Mesenchymal stem cell (in vitro differentiated cells and primary cell): ENCODE data around the gene RRP15.

Experiments used
- DNase-seq: peaks from one replicate; pipeline ENCODE4 v3.0.0-alpha.2; 2013
- H2AFZ ChIP-seq: one replicate; pipeline ENCODE4 v1.6.1; 2013; ENCODE audit warnings: low read depth, mild to moderate bottlenecking, control low read depth, inconsistent platforms, low read length, moderate library complexity
- H2AK5ac ChIP-seq: 2 replicates; pipeline ENCODE4 v1.6.1; 2013; ENCODE audit warnings: low read length, moderate library complexity, mild to moderate bottlenecking, inconsistent platforms; ENCODE audit not compliant: severe bottlenecking
- H2BK120ac ChIP-seq: one replicate; pipeline ENCODE4 v1.6.1; 2013; ENCODE audit warnings: low read depth, mild to moderate bottlenecking, inconsistent platforms, low read length, moderate library complexity
- H2BK12ac ChIP-seq, 2 experiments: one replicate each; pipeline ENCODE4 v1.6.1; 2013; ENCODE audit warnings: inconsistent platforms in 2 of 2, low read length in 2 of 2, mild to moderate bottlenecking in 2 of 2, moderate library complexity in 2 of 2, control low read depth in 1 of 2
- H2BK15ac ChIP-seq: one replicate; pipeline ENCODE4 v1.6.1; 2013; ENCODE audit warnings: mild to moderate bottlenecking, low read depth, inconsistent platforms; ENCODE audit not compliant: poor library complexity, severe bottlenecking
- H2BK5ac ChIP-seq: 2 replicates; pipeline ENCODE4 v1.6.1; 2013; ENCODE audit warnings: low read depth, mild to moderate bottlenecking, low read length, control low read depth, inconsistent platforms; ENCODE audit not compliant: poor library complexity, severe bottlenecking
- H3K14ac ChIP-seq, 2 experiments: one replicate each; pipeline ENCODE4 v1.6.1; 2013; ENCODE audit warnings: inconsistent platforms in 2 of 2, low read length in 2 of 2, control low read depth in 1 of 2, mild to moderate bottlenecking in 1 of 2, moderate library complexity in 1 of 2
- H3K18ac ChIP-seq, 2 experiments: one replicate each; pipeline ENCODE4 v1.6.1; 2013; ENCODE audit warnings: inconsistent platforms in 2 of 2, low read length in 2 of 2, control low read depth in 1 of 2, low read depth in 1 of 2, mild to moderate bottlenecking in 1 of 2
- H3K23ac ChIP-seq, 2 experiments: one replicate each; pipeline ENCODE4 v1.6.1; 2013; ENCODE audit warnings: inconsistent platforms in 2 of 2, low read length in 2 of 2, mild to moderate bottlenecking in 2 of 2, moderate library complexity in 2 of 2, control low read depth in 1 of 2
- H3K27ac ChIP-seq: 2 replicates; pipeline ENCODE4 v1.5.1; 2013; ENCODE audit warnings: mild to moderate bottlenecking, moderate library complexity, low read length, control low read depth, inconsistent platforms; ENCODE audit not compliant: poor library complexity, severe bottlenecking
- H3K27me3 ChIP-seq, 2 experiments: 2 replicates each; pipeline versions ENCODE4 v1.6.1 to v1.7.0; 2013; ENCODE audit warnings: low read length in 2 of 2, mild to moderate bottlenecking in 2 of 2, moderate library complexity in 2 of 2, control low read depth in 1 of 2, inconsistent platforms in 1 of 2; ENCODE audit not compliant: control insufficient read depth in 1 of 2, insufficient read depth in 1 of 2
- H3K36me3 ChIP-seq, 2 experiments: 2 replicates each; pipeline versions ENCODE4 v1.6.1 to v1.7.0; 2013; ENCODE audit warnings: low read length in 2 of 2, control low read depth in 1 of 2, inconsistent platforms in 1 of 2, low read depth in 1 of 2, mild to moderate bottlenecking in 1 of 2; ENCODE audit not compliant: insufficient read depth in 2 of 2, control insufficient read depth in 1 of 2
- H3K4ac ChIP-seq, 2 experiments: one replicate each; pipeline ENCODE4 v1.6.1; 2013; ENCODE audit warnings: inconsistent platforms in 2 of 2, low read length in 2 of 2, mild to moderate bottlenecking in 2 of 2, moderate library complexity in 2 of 2, control low read depth in 1 of 2, low read depth in 1 of 2
- H3K4me1 ChIP-seq: 2 replicates; pipeline ENCODE4 v1.6.1; 2013; ENCODE audit warnings: low read depth, low read length, control low read depth; ENCODE audit not compliant: control insufficient read depth, insufficient read depth
- H3K4me2 ChIP-seq: 2 replicates; pipeline ENCODE4 v1.6.1; 2013; ENCODE audit warnings: low read length, mild to moderate bottlenecking, inconsistent platforms; ENCODE audit not compliant: poor library complexity, severe bottlenecking
- H3K4me3 ChIP-seq, 2 experiments: 2 replicates each; pipeline versions ENCODE4 v1.5.1 to v1.7.0; 2013; ENCODE audit warnings: low read length in 2 of 2, mild to moderate bottlenecking in 2 of 2, control low read depth in 1 of 2, low read depth in 1 of 2; ENCODE audit not compliant: insufficient read depth in 1 of 2
- H3K79me1 ChIP-seq: replicated peaks from 2 replicates; pipeline ENCODE4 v1.6.1; 2013; ENCODE audit warnings: mild to moderate bottlenecking, control low read depth, low read length, inconsistent platforms; ENCODE audit not compliant: poor library complexity, severe bottlenecking
- H3K9ac ChIP-seq: 2 replicates; pipeline ENCODE4 v1.7.0; 2013; ENCODE audit warnings: mild to moderate bottlenecking, low read length, moderate library complexity
- H3K9me3 ChIP-seq: 2 replicates; pipeline ENCODE4 v1.7.0; 2013; ENCODE audit warnings: mild to moderate bottlenecking, low read length; ENCODE audit not compliant: control insufficient read depth
- H4K8ac ChIP-seq: one replicate; pipeline ENCODE4 v1.6.1; 2013; ENCODE audit warnings: inconsistent platforms, mild to moderate bottlenecking, low read length, moderate library complexity
- H4K91ac ChIP-seq: one replicate; pipeline ENCODE4 v1.6.1; 2013; ENCODE audit warnings: mild to moderate bottlenecking, low read length, inconsistent platforms
- WGBS: methylation state at CpG from one replicate; pipeline ENCODE4 v1.1.7; 2013; ENCODE audit warnings: mixed read lengths; 5-methylcytosine and 5-hydroxymethylcytosine counted together

The RRP15 gene

GRCh38 chr1:218257971-218258370 lies 27.1 kb upstream of the RRP15 start:
- H2BK15ac ChIP-seq: no peak overlapping the region
- WGBS: 84% methylated on average over 2 of the region's 2 CpGs
- H3K14ac ChIP-seq: no peak overlapping the region
- no peak overlapping the region for H2BK12ac ChIP-seq
- no peak overlapping the region for H2AK5ac ChIP-seq
- no peak overlapping the region for H3K4me2 ChIP-seq
- H3K18ac ChIP-seq: no peak overlapping the region
- H3K23ac ChIP-seq: no peak overlapping the region
- H3K27me3 ChIP-seq: no peaks in the 10 kb centered on the region
- no peak overlapping the region for H4K8ac ChIP-seq
- no peaks in the 10 kb centered on the region for H3K79me1 ChIP-seq
- H3K9ac ChIP-seq: no peak overlapping the region
- H3K4me3 ChIP-seq: no peak overlapping the region
- H3K4ac ChIP-seq: no peak overlapping the region
- no peak overlapping the region for H2AFZ ChIP-seq
- no peak for DNase-seq
- peaks cover 27% of the 10 kb centered on the region for H3K9me3 ChIP-seq
- H2BK5ac ChIP-seq: no peak overlapping the region
- no peak overlapping the region for H3K27ac ChIP-seq
- no peaks in the 10 kb centered on the region for H3K4me1 ChIP-seq
- H4K91ac ChIP-seq: no peak overlapping the region
- no peak overlapping the region for H2BK120ac ChIP-seq
- no peaks in the 10 kb centered on the region for H3K36me3 ChIP-seq

DNA sequence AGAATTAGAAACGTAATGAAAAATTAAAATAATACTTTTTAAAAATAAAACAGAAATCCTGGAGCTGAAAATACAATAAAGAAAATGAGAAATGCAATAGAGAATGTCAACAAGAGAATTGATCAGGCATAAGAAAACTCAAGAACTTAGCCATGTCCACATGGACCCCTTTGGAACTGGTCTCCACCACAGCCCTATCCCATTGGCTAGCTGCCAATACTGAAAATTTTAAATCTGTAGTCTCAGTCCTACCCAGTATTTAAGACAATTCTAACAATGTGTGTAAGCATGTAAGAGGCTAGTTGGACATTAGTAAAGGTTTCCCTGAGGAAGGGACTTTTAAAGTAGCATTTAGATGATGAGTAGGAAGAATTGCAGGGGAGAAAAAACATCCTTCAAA lies 25.8 kb upstream of the RRP15 start:
- H2BK12ac ChIP-seq: no peak overlapping the region
- H4K91ac ChIP-seq: no peak overlapping the region
- H2AK5ac ChIP-seq: no peak overlapping the region
- H3K4ac ChIP-seq: no peak overlapping the region
- H3K4me2 ChIP-seq: no peak overlapping the region
- H3K9me3 ChIP-seq: peaks cover 27% of the 10 kb centered on the region
- no peaks in the 10 kb centered on the region for H3K79me1 ChIP-seq
- H2BK15ac ChIP-seq: no peak overlapping the region
- no peak for DNase-seq
- H2AFZ ChIP-seq: no peak overlapping the region
- no peak overlapping the region for H3K9ac ChIP-seq
- no peak overlapping the region for H3K27ac ChIP-seq
- H3K18ac ChIP-seq: no peak overlapping the region
- no peak overlapping the region for H4K8ac ChIP-seq
- H3K4me1 ChIP-seq: no peaks in the 10 kb centered on the region
- no CpG with 5 or more reads among the region's 1 CpG for WGBS
- no peak overlapping the region for H2BK5ac ChIP-seq
- no peak overlapping the region for H3K4me3 ChIP-seq
- H3K27me3 ChIP-seq: no peaks in the 10 kb centered on the region
- no peak overlapping the region for H2BK120ac ChIP-seq
- no peak overlapping the region for H3K23ac ChIP-seq
- no peak overlapping the region for H3K14ac ChIP-seq
- H3K36me3 ChIP-seq: no peaks in the 10 kb centered on the region

- WGBS: 51% methylated on average over 2 of the region's 6 CpGs
- Histone ChIP-seq H4K91ac (no peak overlapping the region), H4K8ac (no peak overlapping the region), H2BK12ac (no peak overlapping the region), H3K4me2 (no peak overlapping the region), H3K14ac (no peak overlapping the region), H3K4ac (no peak overlapping the region), H3K79me1 (no peaks in the 10 kb centered on the region), H3K4me1 (no peaks in the 10 kb centered on the region), H2BK15ac (no peak overlapping the region), H3K18ac (no peak overlapping the region), H3K27ac (no peak overlapping the region), H2AFZ (no peak overlapping the region), H3K27me3 (no peaks in the 10 kb centered on the region), H3K23ac (no peak overlapping the region), H2BK120ac (no peak overlapping the region), H2BK5ac (no peak overlapping the region), H3K9ac (no peak overlapping the region), H3K4me3 (no peak overlapping the region), H3K9me3 (peaks cover 27% of the 10 kb centered on the region), H3K36me3 (no peaks in the 10 kb centered on the region), H2AK5ac (no peak overlapping the region)
- no peak for DNase-seq
Observed at GRCh38 chr1:218259800-218260199, 25.3 kb upstream of the RRP15 start.

DNA sequence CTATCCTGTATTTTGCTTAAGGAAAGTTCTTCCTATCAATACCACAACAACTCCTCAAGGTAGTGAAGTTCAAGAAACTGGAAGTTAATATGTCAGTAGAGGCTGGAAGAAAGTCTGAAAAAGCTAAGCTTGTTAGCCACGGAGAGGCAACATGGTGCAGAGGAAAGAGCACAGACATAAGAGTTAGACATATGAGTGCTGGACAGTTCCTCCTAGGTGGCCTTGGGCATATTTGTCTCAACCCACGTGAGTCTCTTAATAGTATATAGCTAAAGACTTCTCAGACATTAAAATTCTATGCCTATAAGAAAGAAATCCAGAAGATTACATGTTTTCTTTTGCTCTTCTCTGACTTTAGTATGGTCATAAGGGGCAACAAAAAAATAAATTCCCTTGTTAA lies 22.8 kb upstream of the RRP15 start:
- 93% methylated on average over 1 of the region's 2 CpGs for WGBS
- Histone ChIP-seq H3K9me3 (peaks cover 27% of the 10 kb centered on the region), H2AFZ (no peak overlapping the region), H2BK120ac (no peak overlapping the region), H3K36me3 (no peaks in the 10 kb centered on the region), H4K8ac (no peak overlapping the region), H2AK5ac (no peak overlapping the region), H2BK12ac (no peak overlapping the region), H4K91ac (no peak overlapping the region), H3K4me3 (no peak overlapping the region), H2BK5ac (no peak overlapping the region), H3K14ac (no peak overlapping the region), H3K18ac (no peak overlapping the region), H3K4me1 (no peaks in the 10 kb centered on the region), H3K23ac (no peak overlapping the region), H3K27me3 (no peaks in the 10 kb centered on the region), H3K27ac (no peak overlapping the region), H3K4me2 (no peak overlapping the region), H3K9ac (no peak overlapping the region), H3K79me1 (no peaks in the 10 kb centered on the region), H3K4ac (no peak overlapping the region), H2BK15ac (no peak overlapping the region)
- DNase-seq: no peak
